GM12891 (cell line): ENCODE measurements around the gene RNF208.

Experiments
- DNase-seq: peaks from one replicate; pipeline ENCODE4 v3.0.0; 2011; ENCODE audit warnings: low spot score; ENCODE audit not compliant: insufficient read length
- FAIRE-seq: peaks from 2 replicates; lab custom pipeline; 2011; peaks lifted over from hg19 to GRCh38; lab: Jason Lieb, UNC
- PAX5 ChIP-seq: IDR thresholded peaks from 2 replicates; pipeline ENCODE4 v1.6.1; 2011; ENCODE audit warnings: low read length, moderate library complexity, mild to moderate bottlenecking; ENCODE audit not compliant: insufficient read depth, severe bottlenecking
- POLR2A ChIP-seq: IDR thresholded peaks from 2 replicates; pipeline ENCODE4 v1.6.1; 2011; ENCODE audit warnings: low read depth, low read length, control low read depth
- POLR2AphosphoS5 ChIP-seq: IDR thresholded peaks from 2 replicates; pipeline ENCODE4 v1.6.1; 2011; ENCODE audit warnings: low read depth, low read length, control low read depth
- POU2F2 ChIP-seq: IDR thresholded peaks from 2 replicates; pipeline ENCODE4 v1.6.1; 2011; ENCODE audit warnings: low read depth, mild to moderate bottlenecking, control low read depth, low read length, moderate library complexity
- SPI1 ChIP-seq: IDR thresholded peaks from 2 replicates; pipeline ENCODE4 v1.6.1; 2011; ENCODE audit warnings: low read depth, low read length, control low read depth
- TAF1 ChIP-seq: IDR thresholded peaks from 2 replicates; pipeline ENCODE4 v1.6.1; 2011; ENCODE audit warnings: low read depth, low read length, control low read depth

The RNF208 gene

GRCh38 chr9:137226338-137227053 is 4.5 kb upstream of the RNF208 start:
- FAIRE-seq (peak; percentile 35), DNase-seq (no peak)
- TF ChIP-seq POLR2A (no peak), POLR2AphosphoS5 (no peak), SPI1 (no peak), POU2F2 (no peak), PAX5 (no peak), TAF1 (no peak)

DNA sequence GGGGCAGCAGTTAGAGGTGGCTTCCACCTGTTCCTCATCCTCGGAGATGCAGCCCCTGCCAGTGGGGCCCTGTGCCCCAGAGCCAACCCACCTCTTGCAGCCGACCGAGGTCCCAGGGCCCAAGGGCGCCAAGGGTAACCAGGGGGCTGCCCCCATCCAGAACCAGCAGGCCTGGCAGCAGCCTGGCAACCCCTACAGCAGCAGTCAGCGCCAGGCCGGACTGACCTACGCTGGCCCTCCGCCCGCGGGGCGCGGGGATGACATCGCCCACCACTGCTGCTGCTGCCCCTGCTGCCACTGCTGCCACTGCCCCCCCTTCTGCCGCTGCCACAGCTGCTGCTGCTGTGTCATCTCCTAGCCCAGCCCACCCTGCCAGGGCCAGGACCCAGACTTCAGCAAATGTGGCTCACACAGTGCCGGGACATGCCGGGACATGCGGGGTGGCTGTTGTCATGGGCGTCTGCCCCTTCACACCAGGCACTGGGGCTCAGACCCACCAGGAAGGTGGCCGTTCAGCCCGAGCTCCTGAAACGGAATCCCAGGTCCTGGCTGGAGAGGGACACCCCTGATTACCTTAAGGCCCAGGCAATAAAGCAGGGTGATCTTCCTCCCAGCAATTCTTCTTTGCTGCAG is 3.8 kb upstream of the RNF208 start:
- FAIRE-seq (no peak), DNase-seq (no peak)
- TF ChIP-seq POLR2A: no peak
- TF ChIP-seq TAF1: no peak
- TF ChIP-seq POLR2AphosphoS5: no peak
- TF ChIP-seq PAX5: no peak
- TF ChIP-seq SPI1: no peak
- TF ChIP-seq POU2F2: no peak

GRCh38 chr9:137224830-137225694 is 3.0 kb upstream of the RNF208 start, which contains the start of gene CYSRT1:
Gene CYSRT1 (plus strand): TSS chr9:137225174. CDS start chr9:137225622, 448 bp downstream.
- FAIRE-seq: no peak
- DNase-seq: no peak
- no peak for TF ChIP-seq PAX5
- no peak for TF ChIP-seq POU2F2
- TF ChIP-seq POLR2A: no peak
- no peak for TF ChIP-seq POLR2AphosphoS5
- TF ChIP-seq TAF1: no peak
- no peak for TF ChIP-seq SPI1

- TF ChIP-seq POLR2A (peak; percentile 80), PAX5 (no peak), POLR2AphosphoS5 (peak; percentile 77), TAF1 (peak; percentile 76), POU2F2 (0 out of 2 replicates have a peak, but pooled peaks have one; percentile 29), SPI1 (peak; percentile 34; the same call in 1 of the 2 replicates)
- DNase-seq (peak; percentile 99), FAIRE-seq (peak; percentile 98)
These were observed 1.3 kb upstream of the RNF208 start for GRCh38 chr9:137223078-137223970.

DNA sequence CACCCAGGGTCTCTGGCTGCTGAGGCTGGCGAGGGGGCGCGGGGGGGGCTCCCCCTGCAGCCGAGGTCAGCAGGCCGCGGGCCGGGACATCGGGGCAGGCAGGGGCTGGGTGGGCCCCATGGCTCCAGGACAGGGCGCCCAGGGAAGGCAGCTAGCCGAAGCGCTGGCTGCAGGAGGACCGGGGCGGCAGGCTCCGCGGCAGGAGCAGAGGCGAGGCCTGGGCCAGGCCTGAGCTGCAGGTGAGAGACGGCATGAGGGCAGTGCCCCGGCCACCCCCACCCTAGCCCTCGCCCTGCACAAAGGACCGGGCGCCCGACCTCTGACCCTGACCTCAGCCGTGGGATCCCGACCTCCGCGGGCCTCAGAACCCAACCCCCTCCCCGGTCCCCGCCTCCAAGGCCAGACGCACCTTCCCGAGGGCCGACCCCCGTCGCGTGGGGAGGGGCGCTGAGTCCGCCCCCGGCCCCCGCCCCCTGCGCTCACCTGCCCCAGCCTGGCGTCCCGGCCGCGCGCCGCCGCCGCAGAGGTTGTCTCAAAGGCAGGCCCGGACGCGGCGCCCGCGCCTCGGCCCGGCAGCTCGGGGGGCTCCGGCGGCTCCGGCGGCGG is 431 bp downstream of the RNF208 start:
- DNase-seq (no peak), FAIRE-seq (no peak)
- TF ChIP-seq PAX5 (no peak), POU2F2 (no peak), POLR2A (no peak), POLR2AphosphoS5 (no peak), SPI1 (no peak), TAF1 (no peak)

DNA sequence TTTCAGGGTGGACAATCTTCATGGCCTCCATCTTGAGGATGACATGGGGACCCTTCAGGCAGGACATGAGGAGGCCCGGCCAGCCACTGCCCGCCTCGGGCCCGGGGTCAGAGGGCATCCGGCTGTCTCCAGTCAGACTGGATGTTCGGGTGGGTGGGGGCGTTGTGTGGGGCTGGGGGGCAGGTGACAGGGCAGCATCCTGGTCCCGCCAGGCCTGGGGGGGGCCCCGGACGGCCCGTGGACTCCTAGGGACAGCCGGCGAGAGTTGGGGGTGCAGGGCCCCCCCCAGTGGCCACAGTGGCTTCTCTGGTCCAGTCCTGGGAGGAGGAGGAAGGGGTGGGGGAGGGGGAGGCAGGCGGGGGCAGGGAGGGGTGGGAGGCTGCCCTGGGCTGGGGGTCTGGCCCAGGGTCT is 940 bp downstream of the RNF208 start:
- FAIRE-seq: no peak
- no peak for TF ChIP-seq POU2F2
- TF ChIP-seq POLR2AphosphoS5: no peak
- no peak for TF ChIP-seq PAX5
- no peak for TF ChIP-seq POLR2A

GRCh38 chr9:137220317-137221094 is 1.5 kb downstream of the RNF208 start:
- no peak for DNase-seq
- no peak for TF ChIP-seq PAX5
- no peak for TF ChIP-seq TAF1
- no peak for TF ChIP-seq POLR2AphosphoS5
- TF ChIP-seq POLR2A: no peak
- TF ChIP-seq POU2F2: no peak
- TF ChIP-seq SPI1: no peak
- FAIRE-seq: no peak

More for the DNA sequence above, 940 bp downstream of the RNF208 start:
- DNase-seq: no peak

DNA sequence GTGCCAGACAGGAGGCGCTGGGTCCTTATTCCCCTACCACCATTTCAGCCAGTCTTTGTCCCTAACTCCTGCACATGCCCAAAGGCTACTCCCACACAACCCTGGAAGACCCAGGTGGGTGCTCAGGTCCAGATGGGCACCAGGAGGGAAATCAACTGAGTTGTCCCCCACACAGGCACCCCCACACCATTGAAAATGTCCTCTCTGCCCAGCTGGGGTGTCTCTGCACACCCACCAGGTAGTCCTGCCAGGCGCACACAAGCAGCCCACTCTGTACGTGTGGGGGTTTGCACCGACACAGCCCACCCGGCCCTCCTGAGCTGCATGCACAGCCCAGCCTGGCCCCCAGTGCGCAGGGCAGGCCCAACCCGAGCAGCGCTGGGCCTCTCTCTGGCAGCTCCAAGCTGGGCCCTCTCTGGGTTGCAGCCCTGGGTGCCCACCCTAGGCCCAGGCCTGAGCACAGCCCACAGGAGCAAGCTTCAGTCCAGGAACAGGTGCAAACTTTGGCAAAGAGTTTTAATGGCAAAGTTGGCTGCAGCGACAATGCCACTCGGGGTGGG is 2.2 kb downstream of the RNF208 start:
- no peak for TF ChIP-seq POLR2A
- no peak for TF ChIP-seq PAX5
- no peak for FAIRE-seq

More for the DNA sequence above, 2.2 kb downstream of the RNF208 start:
- DNase-seq: no peak
